H1 (cell line): ENCODE results near the gene RNFT2. TPM values are rescaled to one million over a fixed set of nuclear protein-coding genes. Genes with fewer than 3 reads are reported as not detected.

Source experiments
- CTCF ChIA-PET: fragments of 300-600 bp; sonication (Branson Sonifier 250); formaldehyde crosslinking; loops from one replicate; lab custom pipeline; 2021; ENCODE audit not compliant: partially characterized antibody; lab: Charles Lee
- POLR2A ChIA-PET: fragments of 300-600 bp; sonication (Branson Sonifier 250); formaldehyde crosslinking; loops from one replicate; lab custom pipeline; 2021; ENCODE audit warnings: inconsistent platforms; ENCODE audit not compliant: partially characterized antibody; lab: Charles Lee
- DNase-seq, 2 experiments: peaks; one replicate each; pipeline versions ENCODE4 v3.0.0 to v3.0.0-alpha.2; 2010 to 2022; ENCODE audit warnings: low spot score in 2 of 2, low read depth in 1 of 2, mixed read lengths in 1 of 2
- FAIRE-seq: peaks from 2 replicates; lab custom pipeline; 2011; peaks lifted over from hg19 to GRCh38; lab: Jason Lieb, UNC
- H2AFZ ChIP-seq: 2 replicates; pipeline ENCODE4 v1.8.1; 2012; ENCODE audit warnings: low read length, inconsistent platforms
- H2AK5ac ChIP-seq: 2 replicates; pipeline ENCODE4 v1.6.1; 2013; ENCODE audit warnings: low read depth, low read length
- H2BK120ac ChIP-seq: replicated peaks from 2 replicates; pipeline ENCODE3; 2013; ENCODE audit warnings: low read depth, low read length, inconsistent platforms
- H2BK12ac ChIP-seq: 2 replicates; pipeline ENCODE4 v1.6.1; 2013; ENCODE audit warnings: low read depth, low read length
- H2BK15ac ChIP-seq: 2 replicates; pipeline ENCODE4 v1.6.1; 2013; ENCODE audit warnings: low read length
- H2BK20ac ChIP-seq: 2 replicates; pipeline ENCODE4 v1.6.1; 2013; ENCODE audit warnings: low read length
- H2BK5ac ChIP-seq: 2 replicates; pipeline ENCODE4 v1.6.1; 2013; ENCODE audit warnings: low read depth, low read length
- H3K14ac ChIP-seq: 2 replicates; pipeline ENCODE4 v1.6.1; 2013; ENCODE audit warnings: inconsistent platforms; ENCODE audit not compliant: insufficient read length
- H3K18ac ChIP-seq: 2 replicates; pipeline ENCODE4 v1.6.1; 2013; ENCODE audit warnings: low read length; ENCODE audit errors: extremely low read depth
- H3K23ac ChIP-seq: 2 replicates; pipeline ENCODE4 v1.6.1; 2013; ENCODE audit warnings: inconsistent platforms; ENCODE audit not compliant: insufficient read length
- H3K23me2 ChIP-seq: 2 replicates; pipeline ENCODE4 v1.6.1; 2013; ENCODE audit warnings: low read depth, low read length
- H3K27ac ChIP-seq: 2 replicates; pipeline ENCODE4 v1.6.1; 2011; ENCODE audit warnings: low read depth, low read length, inconsistent platforms
- H3K27me3 ChIP-seq, 4 experiments: replicated peaks in 1 of 4; 1 replicate in 1 of 4; 2 replicates in 3 of 4; pipeline versions ENCODE4 v1.6.1 to v1.8.1; 2011 to 2013; ENCODE audit warnings: low read length in 3 of 4, mild to moderate bottlenecking in 3 of 4, inconsistent platforms in 2 of 4, mixed read lengths in 2 of 4, moderate library complexity in 1 of 4; ENCODE audit not compliant: control insufficient read depth in 3 of 4, insufficient read depth in 3 of 4; ENCODE audit errors: extremely low read depth in 1 of 4
- H3K36me3 ChIP-seq, 4 experiments: 2 replicates each; pipeline versions ENCODE4 v1.6.1 to v1.8.1; 2011 to 2013; ENCODE audit warnings: mild to moderate bottlenecking in 4 of 4, low read length in 3 of 4, moderate library complexity in 2 of 4, control low read depth in 1 of 4, inconsistent platforms in 1 of 4; ENCODE audit not compliant: insufficient read depth in 4 of 4, control insufficient read depth in 2 of 4
- H3K4ac ChIP-seq: replicated peaks from 2 replicates; pipeline ENCODE3; 2013; ENCODE audit warnings: low read length, low read depth, mixed read lengths, inconsistent platforms; ENCODE audit not compliant: insufficient read length
- H3K4me1 ChIP-seq, 4 experiments: replicated peaks in 1 of 4; 1 replicate in 1 of 4; 2 replicates in 3 of 4; pipeline versions ENCODE4 v1.6.1 to v1.8.1; 2011 to 2013; ENCODE audit warnings: low read length in 3 of 4, inconsistent platforms in 2 of 4, mixed read lengths in 1 of 4; ENCODE audit not compliant: insufficient read depth in 4 of 4, control insufficient read depth in 3 of 4
- H3K4me2 ChIP-seq, 2 experiments: 2 replicates each; pipeline versions ENCODE4 v1.6.1 to v1.8.1; 2011 to 2013; ENCODE audit warnings: low read depth in 2 of 2, low read length in 2 of 2, control low read depth in 1 of 2, inconsistent platforms in 1 of 2, mild to moderate bottlenecking in 1 of 2; ENCODE audit not compliant: insufficient read depth in 1 of 2
- H3K4me3 ChIP-seq, 4 experiments: fragments of 200-600, 300-600 bp in 1 of 4; sonication (generic), shearing (Covaris generic), sonication (Bioruptor Twin) in 1 of 4; 2 replicates each; pipeline versions ENCODE4 v1.5.1 to v1.8.1; 2011 to 2016; ENCODE audit warnings: low read length in 4 of 4, low read depth in 3 of 4, control low read depth in 2 of 4, inconsistent platforms in 2 of 4, mild to moderate bottlenecking in 2 of 4, mixed read lengths in 1 of 4, moderate library complexity in 1 of 4; ENCODE audit not compliant: insufficient read depth in 2 of 4; ENCODE audit errors: extremely low read depth in 1 of 4
- H3K56ac ChIP-seq: replicated peaks from 2 replicates; pipeline ENCODE3; 2013; ENCODE audit warnings: low read depth, mild to moderate bottlenecking, mixed read lengths, low read length, inconsistent platforms; ENCODE audit not compliant: insufficient read length
- H3K79me1 ChIP-seq: 2 replicates; pipeline ENCODE4 v1.6.1; 2013; ENCODE audit warnings: low read depth, low read length, control low read depth
- H3K79me2 ChIP-seq, 2 experiments: 2 replicates each; pipeline versions ENCODE4 v1.6.1 to v1.8.1; 2012 to 2013; ENCODE audit warnings: low read length in 2 of 2, mild to moderate bottlenecking in 2 of 2, inconsistent platforms in 1 of 2; ENCODE audit not compliant: insufficient read depth in 2 of 2, control insufficient read depth in 1 of 2
- H3K9ac ChIP-seq, 4 experiments: replicated peaks in 1 of 4; 1 replicate in 1 of 4; 2 replicates in 3 of 4; pipeline versions ENCODE4 v1.6.1 to v1.8.1; 2011 to 2013; ENCODE audit warnings: low read depth in 3 of 4, low read length in 3 of 4, control low read depth in 2 of 4, mild to moderate bottlenecking in 2 of 4, moderate library complexity in 2 of 4, inconsistent platforms in 1 of 4; ENCODE audit errors: extremely low read depth in 1 of 4
- H3K9me3 ChIP-seq, 2 experiments: 2 replicates each; pipeline versions ENCODE4 v1.6.1 to v1.8.1; 2012 to 2013; ENCODE audit warnings: mild to moderate bottlenecking in 2 of 2, moderate library complexity in 2 of 2, control low read depth in 1 of 2, inconsistent platforms in 1 of 2, low read depth in 1 of 2, low read length in 1 of 2, mixed read lengths in 1 of 2; ENCODE audit not compliant: insufficient read depth in 2 of 2
- H4K20me1 ChIP-seq, 2 experiments: replicated peaks in 1 of 2; 2 replicates each; pipeline versions ENCODE3 to v1.8.1; 2011 to 2013; ENCODE audit warnings: inconsistent platforms in 2 of 2, low read length in 2 of 2, mild to moderate bottlenecking in 1 of 2; ENCODE audit not compliant: insufficient read depth in 2 of 2, control insufficient read depth in 1 of 2
- H4K5ac ChIP-seq: 2 replicates; pipeline ENCODE4 v1.6.1; 2013; ENCODE audit warnings: low read length, low read depth, mixed read lengths, inconsistent platforms; ENCODE audit not compliant: insufficient read length
- H4K8ac ChIP-seq: 2 replicates; pipeline ENCODE4 v1.8.0; 2013; ENCODE audit warnings: mild to moderate bottlenecking, moderate library complexity, low read length, inconsistent platforms; ENCODE audit not compliant: insufficient read depth; ENCODE audit errors: extremely low read depth
- H4K91ac ChIP-seq: replicated peaks from 2 replicates; pipeline ENCODE3; 2013; ENCODE audit warnings: low read length, mixed read lengths, inconsistent platforms; ENCODE audit not compliant: insufficient read length
- ASH2L ChIP-seq: fragments of 200-600, 300-600 bp; sonication (generic); IDR thresholded peaks from one replicate; pipeline ENCODE4 v1.7.1; 2017; ENCODE audit warnings: low read length
- HDAC2 ChIP-seq, 2 experiments: fragments of 300-600 bp in 1 of 2; sonication (generic) in 1 of 2; IDR thresholded peaks; 2 replicates each; pipeline ENCODE4 v1.6.1; 2011 to 2012; ENCODE audit warnings: low read depth in 2 of 2, low read length in 2 of 2, mild to moderate bottlenecking in 2 of 2, moderate library complexity in 2 of 2, borderline replicate concordance in 1 of 2, inconsistent platforms in 1 of 2
- MAFK ChIP-seq: IDR thresholded peaks from 2 replicates; pipeline ENCODE4 v1.6.1; 2012; ENCODE audit warnings: low read depth, mild to moderate bottlenecking, improper control_type of control experiment, low read length
- POU5F1 ChIP-seq: IDR thresholded peaks from 2 replicates; pipeline ENCODE4 v1.6.1; 2011; ENCODE audit warnings: low read depth, mild to moderate bottlenecking, low read length, moderate library complexity
- SIX5 ChIP-seq: IDR thresholded peaks from 2 replicates; pipeline ENCODE4 v1.6.1; 2011; ENCODE audit warnings: mild to moderate bottlenecking, low read depth, low read length
- TAF1 ChIP-seq: IDR thresholded peaks from 2 replicates; pipeline ENCODE4 v1.6.1; 2011; ENCODE audit warnings: mild to moderate bottlenecking, low read depth, low read length
- TEAD4 ChIP-seq: IDR thresholded peaks from 2 replicates; pipeline ENCODE4 v1.6.1; 2012; ENCODE audit warnings: low read depth, low read length, inconsistent platforms, mixed read lengths
- WGBS, 2 experiments: shearing (Covaris generic) in 1 of 2; methylation state at CpG; one replicate each; pipeline versions ENCODE4 v1.1.6 to v1.1.7; 2013 to 2015; ENCODE audit warnings: low lambda C conversion rate in 2 of 2, mixed read lengths in 2 of 2, inconsistent platforms in 1 of 2, low coverage in 1 of 2, missing lambda C conversion rate in 1 of 2; ENCODE audit not compliant: insufficient replicate concordance in 2 of 2, insufficient coverage in 1 of 2, insufficient read length in 1 of 2; ENCODE audit errors: extremely low coverage in 1 of 2, missing lambda C conversion rate in 1 of 2; 5-methylcytosine and 5-hydroxymethylcytosine counted together
- polyA plus RNA-seq, 7 experiments: library from polyadenylated mRNA; depleted of rRNA in 3 of 7; stranded (reverse) in 5 of 7; unstranded in 2 of 7; fragments of >200 nt in 5 of 7; fragments of 200-250 nt in 2 of 7; gene quantifications; 1 replicate in 5 of 7; 2 replicates in 1 of 7; 4 replicates in 1 of 7; pipeline versions ENCODE4 v1.2.1 to v1.2.3, GENCODE V29; 2011 to 2013; ENCODE audit warnings: missing spikeins in 2 of 7, mixed read lengths in 2 of 7
- total RNA-seq: library from RNA; stranded (reverse); fragmentation: NEBNext Ultra II Directional; extraction: Animal tissue kit (Norgen Biotek cat#: 25700); gene quantifications from 2 replicates; pipeline ENCODE4 v1.2.1, GENCODE V29; 2021
- TF ChIP-seq, protein P1 (sequence below): IDR thresholded peaks from 2 replicates; pipeline ENCODE4 v1.6.1; 2012; ENCODE audit warnings: low read length, inconsistent platforms

The RNFT2 gene
- total and polyA plus RNA-seq, 2 of the 8 experiments (the other 6 are each of a cell fraction or from before 2014, with no cell fraction given) = 14.2 to 33.1 TPM

DNA sequence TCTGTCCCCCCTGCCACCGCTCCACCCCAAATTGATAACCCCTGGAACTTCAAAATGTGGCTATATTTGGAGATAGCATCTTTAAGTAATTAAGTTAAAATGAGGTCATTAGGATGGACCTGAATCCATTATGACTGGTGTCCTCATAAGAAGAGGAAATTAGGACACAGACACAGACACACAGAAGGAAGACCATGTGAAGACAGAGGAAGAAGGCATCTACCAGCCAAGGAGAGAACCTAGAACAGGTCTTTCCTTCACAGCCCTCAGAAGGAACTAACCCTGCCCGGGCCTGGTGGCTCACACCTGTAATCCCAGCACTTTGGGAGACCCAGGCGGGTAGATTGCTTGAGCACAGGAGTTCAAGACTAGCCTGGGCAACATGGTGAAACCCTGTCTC is 146.8 kb downstream of the RNFT2 start:
- CTCF ChIA-PET = no interaction called here
- TF ChIP-seq HDAC2 (IDR thresholded peaks at IDR 0.05; ENCODE audit: borderline replicate concordance in 1 of 2, low read depth in 2 of 2, low read length in 2 of 2) = no peak
- no peak for TF ChIP-seq TAF1
- TF ChIP-seq POU5F1 = no peak
- no peak for TF ChIP-seq ASH2L
- TF ChIP-seq TEAD4 = no peak
- no peak for TF ChIP-seq MAFK
- no peak for TF ChIP-seq SIX5
- TF ChIP-seq, protein P1, sequence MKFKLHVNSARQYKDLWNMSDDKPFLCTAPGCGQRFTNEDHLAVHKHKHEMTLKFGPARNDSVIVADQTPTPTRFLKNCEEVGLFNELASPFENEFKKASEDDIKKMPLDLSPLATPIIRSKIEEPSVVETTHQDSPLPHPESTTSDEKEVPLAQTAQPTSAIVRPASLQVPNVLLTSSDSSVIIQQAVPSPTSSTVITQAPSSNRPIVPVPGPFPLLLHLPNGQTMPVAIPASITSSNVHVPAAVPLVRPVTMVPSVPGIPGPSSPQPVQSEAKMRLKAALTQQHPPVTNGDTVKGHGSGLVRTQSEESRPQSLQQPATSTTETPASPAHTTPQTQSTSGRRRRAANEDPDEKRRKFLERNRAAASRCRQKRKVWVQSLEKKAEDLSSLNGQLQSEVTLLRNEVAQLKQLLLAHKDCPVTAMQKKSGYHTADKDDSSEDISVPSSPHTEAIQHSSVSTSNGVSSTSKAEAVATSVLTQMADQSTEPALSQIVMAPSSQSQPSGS = no peak
- TF ChIP-seq, all 59 proteins: peak for 0
- H3K23ac ChIP-seq = no peak overlapping the region

More for the DNA sequence above, 146.8 kb downstream of the RNFT2 start:
- Histone ChIP-seq H3K79me2 (no peaks in the 10 kb centered on the region), H3K79me1 (no peaks in the 10 kb centered on the region), H2AFZ (no peak overlapping the region), H4K91ac (no peak overlapping the region), H3K27me3 (peaks cover 21 to 36% (median 30%) of the 10 kb centered on the region in 4 experiments), H3K56ac (no peak overlapping the region), H3K14ac (no peak overlapping the region), H3K27ac (no peak overlapping the region), H2BK15ac (no peak overlapping the region), H3K9ac (no peak overlapping the region), H4K8ac (no peak overlapping the region), H3K36me3 (no peaks in the 10 kb centered on the region; a peak in 1 of 8 replicates), H2AK5ac (no peak overlapping the region), H2BK12ac (no peak overlapping the region), H3K18ac (no peak overlapping the region), H4K5ac (no peak overlapping the region), H3K23me2 (peaks cover 17% of the 10 kb centered on the region; the same call in 1 of the 2 replicates), H4K20me1 (peaks cover 3 to 4% of the 10 kb centered on the region in 2 experiments), H3K4ac (no peak overlapping the region), H2BK5ac (no peak overlapping the region), H3K9me3 (no peaks in the 10 kb centered on the region), H2BK20ac (no peak overlapping the region), H2BK120ac (no peak overlapping the region), H3K4me1 (peaks cover 3 to 12% (median 5%) of the 10 kb centered on the region in 4 experiments), H3K4me2 (no peak overlapping the region), H3K4me3 (no peak overlapping the region)
- POLR2A ChIA-PET = no interaction called here
- 92% methylated on average over 3 of the region's 3 CpGs; no CpG with 5 or more reads in 1 of the 2 experiments for WGBS, 2 experiments
- DNase-seq (no peak), FAIRE-seq (no peak)
